RWPE1 (cell line): ENCODE measurements around the gene SAPCD1.

Experiments used
- CTCF ChIA-PET: fragments of 350-600 bp; sonication (Branson Sonifier 250); formaldehyde crosslinking; extraction: SDS; loops from one replicate; lab custom pipeline; 2021; lab: Yijun Ruan, JAX
- POLR2A ChIA-PET: fragments of 400-600 bp; formaldehyde crosslinking; extraction: SDS; loops from one replicate; lab custom pipeline; 2020; ENCODE audit warnings: antibody characterized with exemption; ENCODE audit not compliant: low non-redundant PET; lab: Yijun Ruan, JAX
- DNase-seq: peaks from one replicate; pipeline ENCODE4 v3.0.0; 2012; ENCODE audit warnings: low spot score
- H3K27ac ChIP-seq: fragments of 450-650 bp; 2 replicates; pipeline ENCODE4 v1.5.1; 2017
- TF ChIP-seq, protein P1 (sequence below): fragments of 450-650 bp; conservative IDR thresholded peaks from 2 replicates; pipeline ENCODE4 v1.5.1; 2017; ENCODE audit warnings: low read depth, mild to moderate bottlenecking

The SAPCD1 gene

DNA sequence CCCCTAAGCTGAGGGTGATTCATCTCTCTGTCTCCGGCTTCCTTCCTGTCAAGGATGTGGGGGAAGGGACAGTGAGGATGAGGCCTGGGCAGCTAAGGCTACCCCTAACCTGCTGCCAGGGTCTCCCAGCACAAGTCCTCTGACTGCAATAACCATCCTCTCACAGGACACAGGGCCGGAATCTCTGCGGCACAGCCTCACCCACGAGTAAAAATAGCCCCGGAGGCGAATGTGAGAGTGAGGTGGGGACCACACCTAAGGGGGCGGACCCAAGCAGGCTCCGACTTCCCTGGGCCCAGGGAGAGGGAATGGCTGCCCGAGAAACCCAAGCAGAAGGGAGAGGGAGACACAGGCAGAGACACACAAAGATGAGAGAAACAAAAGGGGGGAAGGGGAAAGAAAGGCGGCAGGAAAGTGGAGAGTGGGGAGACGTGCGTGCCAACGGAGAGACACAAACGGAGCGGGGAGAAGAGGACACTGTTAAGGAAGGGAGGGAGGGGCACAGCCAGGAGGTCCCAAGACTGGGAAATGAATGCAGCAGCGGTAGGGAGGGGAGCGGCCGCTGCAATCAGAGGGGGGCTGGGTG, 27.5 kb upstream of the SAPCD1 start:
- ChIA-PET POLR2A (interaction anchor here (0.6 to 1.2 kb wide), 2 partner anchors 24 to 74 kb away, joined by 3 read pairs; partner anchors contain the start of gene C6orf47), CTCF (interaction anchor here (0.6 to 0.8 kb wide), 3 partner anchors 10 to 54 kb away, joined by 3 to 8 read pairs (median 4); partner anchors contain the start of gene LY6G5C)
- DNase-seq, result peak; percentile 86
- peak overlapping the region; percentile 96 for H3K27ac ChIP-seq
- TF ChIP-seq, protein P1, sequence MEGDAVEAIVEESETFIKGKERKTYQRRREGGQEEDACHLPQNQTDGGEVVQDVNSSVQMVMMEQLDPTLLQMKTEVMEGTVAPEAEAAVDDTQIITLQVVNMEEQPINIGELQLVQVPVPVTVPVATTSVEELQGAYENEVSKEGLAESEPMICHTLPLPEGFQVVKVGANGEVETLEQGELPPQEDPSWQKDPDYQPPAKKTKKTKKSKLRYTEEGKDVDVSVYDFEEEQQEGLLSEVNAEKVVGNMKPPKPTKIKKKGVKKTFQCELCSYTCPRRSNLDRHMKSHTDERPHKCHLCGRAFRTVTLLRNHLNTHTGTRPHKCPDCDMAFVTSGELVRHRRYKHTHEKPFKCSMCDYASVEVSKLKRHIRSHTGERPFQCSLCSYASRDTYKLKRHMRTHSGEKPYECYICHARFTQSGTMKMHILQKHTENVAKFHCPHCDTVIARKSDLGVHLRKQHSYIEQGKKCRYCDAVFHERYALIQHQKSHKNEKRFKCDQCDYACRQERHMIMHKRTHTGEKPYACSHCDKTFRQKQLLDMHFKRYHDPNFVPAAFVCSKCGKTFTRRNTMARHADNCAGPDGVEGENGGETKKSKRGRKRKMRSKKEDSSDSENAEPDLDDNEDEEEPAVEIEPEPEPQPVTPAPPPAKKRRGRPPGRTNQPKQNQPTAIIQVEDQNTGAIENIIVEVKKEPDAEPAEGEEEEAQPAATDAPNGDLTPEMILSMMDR, result no peak

DNA sequence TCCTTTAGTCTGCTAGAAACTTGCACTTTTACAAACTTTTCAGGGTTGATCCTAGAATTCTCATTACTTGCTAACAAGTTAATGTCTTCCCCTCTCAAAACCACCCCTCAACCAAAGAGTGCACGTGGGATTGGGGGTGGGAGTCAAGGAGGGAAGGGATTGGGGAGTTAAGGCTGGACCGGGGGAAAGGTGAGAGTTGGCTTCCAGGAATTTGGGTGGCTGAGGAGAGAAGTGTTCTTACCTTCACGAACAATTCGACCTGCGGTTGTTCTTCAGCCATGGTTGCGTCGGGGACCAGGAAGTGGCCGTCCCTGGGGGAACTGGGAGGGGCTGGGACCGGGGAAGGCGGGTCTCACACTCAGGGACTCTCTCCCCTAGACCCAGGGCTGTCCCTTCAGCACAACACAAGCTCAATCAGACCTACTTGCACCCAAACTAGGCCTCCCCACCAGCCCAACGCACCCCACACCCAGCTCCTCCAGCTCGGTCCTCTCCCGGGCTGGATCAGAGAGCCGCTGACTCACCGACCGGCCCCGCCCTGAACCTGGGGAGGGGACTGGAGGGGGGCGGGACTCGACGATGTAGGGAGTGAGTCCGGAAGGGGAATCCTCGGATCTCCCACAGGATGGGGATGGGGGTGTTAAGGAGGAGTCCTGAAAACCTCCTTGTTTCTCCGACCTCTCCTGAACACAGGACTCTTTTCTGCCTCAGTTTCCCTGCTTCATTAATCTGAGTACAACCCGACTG, 26.3 kb upstream of the SAPCD1 start, which contains the start of gene CLIC1:
Gene CLIC1, minus strand, starts transcription at position 510 of the 747 bp plus-strand sequence. Its CDS starts 230 bp downstream, at position 280.
- peak; percentile 94 for DNase-seq
- TF ChIP-seq, protein P1, result no peak
- ChIA-PET POLR2A (interaction anchor here (1.2 kb wide), 1 partner anchor 76 kb away, joined by 3 read pairs; the partner anchor contains the start of gene C6orf47), CTCF (interaction anchor here (0.5 to 0.8 kb wide), 5 partner anchors 33 to 216 kb away, joined by 3 read pairs; partner anchors contain the start of gene HSPA1B)
- peak within 1 kb of the TSS; percentile 96 for H3K27ac ChIP-seq

DNA sequence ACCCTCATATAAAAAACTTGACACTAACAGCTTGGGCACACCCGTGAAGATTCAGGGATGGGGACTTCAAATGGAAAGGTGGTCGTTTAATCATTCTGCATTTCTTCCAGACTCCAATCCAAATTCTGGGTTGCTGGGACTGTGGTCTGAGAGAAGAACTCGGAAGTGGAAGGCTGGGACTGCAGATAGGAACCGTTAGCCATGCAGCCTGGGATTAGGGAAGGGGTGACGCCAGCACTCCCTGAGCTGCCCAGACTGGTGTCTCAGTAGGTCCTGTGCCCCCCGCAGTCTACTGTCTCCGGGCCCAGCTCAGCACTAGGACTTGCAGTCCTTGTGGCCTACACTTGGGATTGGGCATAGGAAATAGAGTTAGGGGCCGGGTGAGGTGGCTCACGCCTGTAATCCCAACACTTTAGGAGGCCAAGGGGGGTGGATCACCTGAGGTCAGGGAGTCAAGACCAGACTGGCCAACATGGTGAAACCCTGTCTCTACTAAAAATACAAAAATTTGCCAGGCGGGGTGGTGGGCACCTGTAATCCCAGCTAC, 25.6 kb upstream of the SAPCD1 start:
- ChIA-PET POLR2A (no interaction called here), CTCF (interaction anchor here (0.6 kb wide), 1 partner anchor 33 kb away, joined by 3 read pairs; no protein-coding TSS in a partner anchor)
- TF ChIP-seq, protein P1, result no peak
- H3K27ac ChIP-seq, result peak overlapping the region; percentile 96
- no peak for DNase-seq

DNA sequence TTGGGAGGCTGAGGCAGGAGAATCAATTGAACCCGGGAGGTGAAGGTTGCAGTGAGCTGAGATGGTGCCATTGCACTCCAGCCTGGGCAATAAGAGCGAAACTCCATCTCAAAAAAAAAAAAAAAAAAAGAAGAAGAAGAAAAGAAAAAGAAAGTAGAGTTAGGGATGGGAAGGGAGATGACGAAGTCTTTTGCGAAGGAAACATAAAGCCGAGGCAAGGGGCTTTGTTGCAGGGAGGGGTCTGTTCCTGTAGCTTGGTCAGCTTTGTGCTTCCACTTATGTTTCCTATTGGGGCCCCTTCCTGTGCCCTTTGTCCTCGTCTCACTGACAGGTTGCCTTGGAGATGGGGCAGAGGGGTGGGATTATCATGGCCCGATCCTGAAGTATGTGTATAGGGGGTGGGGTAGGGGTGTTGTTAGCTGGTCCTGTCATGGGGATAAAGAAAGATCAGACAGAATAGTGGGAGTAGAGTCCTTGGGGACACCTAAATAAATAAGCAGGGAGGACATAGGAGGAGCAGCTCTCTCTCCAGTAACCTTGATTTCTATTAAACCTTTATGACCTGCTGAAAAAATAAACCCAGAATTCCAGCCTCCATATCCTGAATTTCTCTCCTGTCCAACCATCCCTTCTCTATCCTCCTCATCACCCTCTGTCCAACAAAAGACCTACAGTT, 25.0 kb upstream of the SAPCD1 start:
- ChIA-PET POLR2A (no interaction called here), CTCF (interaction anchor here (0.6 kb wide), 1 partner anchor 57 kb away, joined by 4 read pairs; no protein-coding TSS in a partner anchor)
- peak overlapping the region; percentile 96 for H3K27ac ChIP-seq
- no peak for DNase-seq
- TF ChIP-seq, protein P1, result no peak

DNA sequence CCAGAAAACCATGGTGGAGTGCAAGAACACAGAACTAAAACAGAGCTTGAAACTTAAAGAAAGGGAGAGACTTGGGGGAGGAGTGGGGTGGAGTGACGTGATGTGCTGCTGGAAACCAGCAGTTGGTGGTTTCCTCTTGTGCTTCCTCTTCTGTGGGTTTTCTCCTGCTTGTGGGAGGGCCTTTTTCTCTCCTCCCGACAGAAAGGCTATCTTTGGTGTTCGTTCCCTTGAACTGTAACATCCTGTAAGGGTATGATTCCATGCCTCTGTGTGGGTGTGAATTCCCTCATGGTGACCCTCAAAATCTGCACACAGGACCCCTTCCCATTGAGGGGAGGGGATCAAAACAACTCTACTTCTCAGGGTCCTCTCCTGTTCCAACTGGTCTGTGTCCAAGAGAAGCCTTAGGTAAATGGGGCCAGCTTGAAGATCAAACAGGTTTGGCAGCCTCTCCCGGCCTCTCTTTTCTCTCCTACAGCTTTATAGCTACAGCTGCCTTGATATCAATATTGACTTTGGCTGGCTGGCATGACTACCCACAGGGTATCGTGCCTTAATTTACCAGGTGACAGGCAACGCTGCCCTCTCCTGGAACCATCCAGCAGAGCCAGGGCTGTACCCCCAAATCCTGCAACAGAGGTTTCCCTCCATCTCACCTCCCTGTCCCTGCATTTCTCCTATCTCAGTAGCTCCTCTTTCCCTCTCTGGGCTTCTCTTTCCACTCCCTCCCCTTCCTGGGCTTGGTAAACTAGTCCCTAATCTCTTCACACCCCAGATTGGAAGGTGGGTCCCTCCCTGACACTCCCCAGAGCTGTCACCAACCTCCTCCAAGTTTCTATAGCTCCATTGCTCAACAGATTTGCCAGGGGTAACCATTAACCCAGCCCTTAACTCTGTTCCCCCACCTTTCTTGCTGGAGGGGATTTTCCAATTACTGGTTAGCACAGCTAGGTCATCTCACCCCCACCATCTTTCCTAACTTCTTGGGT, 24.2 kb upstream of the SAPCD1 start:
- POLR2A ChIA-PET, result interaction anchor here (0.5 to 0.6 kb wide), 2 partner anchors 67 to 86 kb away, joined by 3 to 4 read pairs; partner anchors contain the start of gene BAG6
- CTCF ChIA-PET, result interaction anchor here (0.6 to 1.3 kb wide), 3 partner anchors 14 to 91 kb away, joined by 4 to 6 read pairs (median 4); no protein-coding TSS in a partner anchor
- DNase-seq, result peak; percentile 48
- H3K27ac ChIP-seq, result peak overlapping the region; percentile 96
- TF ChIP-seq, protein P1, result no peak
